IMR-90 (cell line): ENCODE results near the gene ANKFN1.

Experiments
- POLR2A ChIP-seq: IDR thresholded peaks from 2 replicates; pipeline ENCODE4 v1.6.1; 2012; ENCODE audit warnings: mild to moderate bottlenecking, low read depth, low read length
- TF ChIP-seq, protein P1 (sequence below): conservative IDR thresholded peaks from 2 replicates; pipeline ENCODE4 v1.5.1; 2012; ENCODE audit warnings: mild to moderate bottlenecking, low read depth, low read length, improper control_type of control experiment

- TF ChIP-seq, protein P1, sequence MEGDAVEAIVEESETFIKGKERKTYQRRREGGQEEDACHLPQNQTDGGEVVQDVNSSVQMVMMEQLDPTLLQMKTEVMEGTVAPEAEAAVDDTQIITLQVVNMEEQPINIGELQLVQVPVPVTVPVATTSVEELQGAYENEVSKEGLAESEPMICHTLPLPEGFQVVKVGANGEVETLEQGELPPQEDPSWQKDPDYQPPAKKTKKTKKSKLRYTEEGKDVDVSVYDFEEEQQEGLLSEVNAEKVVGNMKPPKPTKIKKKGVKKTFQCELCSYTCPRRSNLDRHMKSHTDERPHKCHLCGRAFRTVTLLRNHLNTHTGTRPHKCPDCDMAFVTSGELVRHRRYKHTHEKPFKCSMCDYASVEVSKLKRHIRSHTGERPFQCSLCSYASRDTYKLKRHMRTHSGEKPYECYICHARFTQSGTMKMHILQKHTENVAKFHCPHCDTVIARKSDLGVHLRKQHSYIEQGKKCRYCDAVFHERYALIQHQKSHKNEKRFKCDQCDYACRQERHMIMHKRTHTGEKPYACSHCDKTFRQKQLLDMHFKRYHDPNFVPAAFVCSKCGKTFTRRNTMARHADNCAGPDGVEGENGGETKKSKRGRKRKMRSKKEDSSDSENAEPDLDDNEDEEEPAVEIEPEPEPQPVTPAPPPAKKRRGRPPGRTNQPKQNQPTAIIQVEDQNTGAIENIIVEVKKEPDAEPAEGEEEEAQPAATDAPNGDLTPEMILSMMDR = no peak
- no peak for TF ChIP-seq POLR2A
Observed at GRCh38 chr17:56119936-56120335, 33.3 kb upstream of the ANKFN1 start.
